ENCODE measurements around the gene AP4B1.

Gene AP4B1

DNA sequence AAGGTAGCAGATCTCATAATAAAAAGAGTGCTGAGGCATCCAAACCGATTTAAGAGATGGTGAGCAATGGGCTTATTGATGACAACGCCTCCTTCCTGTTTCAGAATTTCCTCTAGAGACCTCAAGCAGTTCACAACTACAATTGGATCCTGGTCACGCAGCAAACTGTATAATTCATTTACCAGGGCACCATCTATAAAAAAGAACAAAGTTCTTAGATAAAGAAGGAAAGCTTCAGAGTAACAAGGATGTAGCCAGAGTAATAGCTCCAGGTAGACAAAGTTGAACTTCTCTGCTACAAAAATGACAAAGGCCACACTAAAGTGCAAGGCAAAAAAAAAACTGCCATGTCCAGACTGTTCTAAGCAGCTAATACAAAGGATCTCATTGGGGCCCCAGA is 3.4 kb downstream of the AP4B1 start:
- no peak for DNase-seq (ENCODE audit: low spot score)
- Histone ChIP-seq H3K4ac (ENCODE audit: low read length) (no peak overlapping the region), H2BK12ac (ENCODE audit: low read length) (no peak overlapping the region), H3K23ac (ENCODE audit: low read depth, low read length, poor library complexity) (no peak overlapping the region), H3K4me2 (ENCODE audit: insufficient read depth, low read length, poor library complexity, severe bottlenecking) (no peak overlapping the region), H3K14ac (ENCODE audit: low read length) (no peak overlapping the region), H2BK120ac (ENCODE audit: low read depth, low read length) (no peak overlapping the region), H3K79me1 (ENCODE audit: low read depth, low read length) (peaks cover 4% of the 10 kb centered on the region), H3K18ac (ENCODE audit: low read length) (no peak overlapping the region), H3K9me3 (replicated peaks in 1 of 2; ENCODE audit: control insufficient read depth in 2 of 2, insufficient read depth in 1 of 2, low read depth in 1 of 2, low read length in 2 of 2) (no peaks in the 10 kb centered on the region), H2BK5ac (ENCODE audit: low read length) (no peak overlapping the region), H4K8ac (ENCODE audit: low read depth, low read length) (no peak overlapping the region), H3K36me3 (replicated peaks in 1 of 2; ENCODE audit: control insufficient read depth in 2 of 2, insufficient read depth in 2 of 2, low read length in 2 of 2) (peaks cover 6 to 55% of the 10 kb centered on the region in 2 donors), H2AK5ac (ENCODE audit: low read depth, low read length) (no peak overlapping the region), H3K4me1 (ENCODE audit: control insufficient read depth in 2 of 2, insufficient read depth in 1 of 2, low read depth in 1 of 2, low read length in 2 of 2) (peaks cover 2 to 6% of the 10 kb centered on the region in 2 donors), H3K4me3 (ENCODE audit: low read length in 2 of 2) (no peak overlapping the region), H3K9ac (ENCODE audit: low read depth, low read length, poor library complexity) (no peak overlapping the region), H2BK15ac (ENCODE audit: low read length) (no peak overlapping the region), H3K27me3 (ENCODE audit: control insufficient read depth in 3 of 3, insufficient read depth in 3 of 3, low read depth in 1 of 3, low read length in 3 of 3) (no peaks in the 10 kb centered on the region), H4K91ac (ENCODE audit: low read depth, low read length, poor library complexity) (no peak overlapping the region), H2AFZ (ENCODE audit: low read length) (no peak overlapping the region), H3K27ac (replicated peaks; ENCODE audit: low read length) (no peak overlapping the region)
- WGBS, 2 donors (ENCODE audit: extremely low coverage in 2 of 2, insufficient read length in 2 of 2, insufficient replicate concordance in 1 of 2): no CpG with 5 or more reads among the region's 3 CpGs

DNA sequence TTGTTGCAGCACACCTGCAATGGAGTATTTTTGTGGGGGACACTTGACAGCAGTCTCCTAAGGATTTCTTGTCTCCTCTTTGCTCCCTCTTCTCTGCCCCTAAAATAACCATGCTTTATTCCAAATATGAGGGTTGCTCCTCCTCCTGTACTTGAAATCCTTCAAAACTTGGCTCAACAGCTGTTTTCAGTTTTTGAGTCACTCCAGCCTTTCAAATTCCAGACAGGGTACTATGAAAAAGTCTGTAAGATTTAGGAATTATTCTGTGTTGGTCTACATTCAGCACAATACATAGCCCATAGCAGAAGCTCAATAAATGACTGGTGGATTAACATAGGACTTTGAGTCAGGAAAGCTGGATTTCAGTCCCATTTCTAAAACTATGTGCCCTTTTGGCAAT is 5.5 kb downstream of the AP4B1 start:
- H2AFZ ChIP-seq (ENCODE audit: low read length): no peak overlapping the region
- H4K91ac ChIP-seq (ENCODE audit: low read depth, low read length, poor library complexity): no peak overlapping the region
- no peak overlapping the region for H3K18ac ChIP-seq (ENCODE audit: low read length)
- H3K79me1 ChIP-seq (ENCODE audit: low read depth, low read length): peaks cover 1% of the 10 kb centered on the region
- H3K4me2 ChIP-seq (ENCODE audit: insufficient read depth, low read length, poor library complexity, severe bottlenecking): no peak overlapping the region
- no peak overlapping the region for H2BK12ac ChIP-seq (ENCODE audit: low read length)
- no peak overlapping the region for H3K27ac ChIP-seq (replicated peaks; ENCODE audit: low read length)
- H3K23ac ChIP-seq (ENCODE audit: low read depth, low read length, poor library complexity): no peak overlapping the region
- H3K9ac ChIP-seq (ENCODE audit: low read depth, low read length, poor library complexity): no peak overlapping the region
- H3K14ac ChIP-seq (ENCODE audit: low read length): no peak overlapping the region
- H4K8ac ChIP-seq (ENCODE audit: low read depth, low read length): no peak overlapping the region
- H3K36me3 ChIP-seq (replicated peaks in 1 of 2; ENCODE audit: control insufficient read depth in 2 of 2, insufficient read depth in 2 of 2, low read length in 2 of 2): peaks cover 6 to 74% of the 10 kb centered on the region in 2 donors
- no peak for DNase-seq (ENCODE audit: low spot score)
- peaks cover 2 to 4% of the 10 kb centered on the region in 2 donors for H3K4me1 ChIP-seq (ENCODE audit: control insufficient read depth in 2 of 2, insufficient read depth in 1 of 2, low read depth in 1 of 2, low read length in 2 of 2)
- no peaks in the 10 kb centered on the region for H3K9me3 ChIP-seq (replicated peaks in 1 of 2; ENCODE audit: control insufficient read depth in 2 of 2, insufficient read depth in 1 of 2, low read depth in 1 of 2, low read length in 2 of 2)
- no peak overlapping the region for H3K4ac ChIP-seq (ENCODE audit: low read length)
- no peak overlapping the region for H3K4me3 ChIP-seq (ENCODE audit: low read length in 2 of 2)
- H2AK5ac ChIP-seq (ENCODE audit: low read depth, low read length): no peak overlapping the region
- H3K27me3 ChIP-seq (ENCODE audit: control insufficient read depth in 3 of 3, insufficient read depth in 3 of 3, low read depth in 1 of 3, low read length in 3 of 3): no peaks in the 10 kb centered on the region
- H2BK15ac ChIP-seq (ENCODE audit: low read length): no peak overlapping the region
- no peak overlapping the region for H2BK5ac ChIP-seq (ENCODE audit: low read length)
- H2BK120ac ChIP-seq (ENCODE audit: low read depth, low read length): no peak overlapping the region

DNA sequence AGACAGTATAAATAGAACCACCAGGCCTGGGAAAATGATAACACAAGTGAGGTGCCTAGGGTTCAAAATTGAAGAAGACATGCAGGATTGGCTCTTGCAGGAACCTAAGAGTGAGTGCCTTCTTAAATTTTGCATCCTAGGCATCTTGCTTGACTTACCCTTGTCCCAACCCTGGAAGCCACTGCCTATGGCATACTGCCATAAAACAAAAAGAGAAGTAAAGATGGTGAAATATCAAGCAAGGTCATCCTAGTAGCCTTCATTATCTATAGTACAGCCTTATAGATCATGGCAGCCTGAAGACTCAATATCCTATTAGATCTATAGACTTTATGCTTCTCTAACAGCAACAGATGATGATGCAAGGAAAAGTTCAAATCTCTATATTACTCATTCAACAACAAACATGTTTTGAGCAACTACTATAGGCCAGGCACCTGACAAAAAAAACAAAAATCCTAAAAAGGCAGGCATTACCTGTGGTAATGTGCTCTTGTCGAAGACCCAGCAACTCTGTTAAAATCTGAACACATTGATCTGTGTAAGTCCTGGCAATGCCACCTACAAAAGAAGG is 6.3 kb downstream of the AP4B1 start:
- no CpG with 5 or more reads among the region's 1 CpG for WGBS, 2 donors (ENCODE audit: extremely low coverage in 2 of 2, insufficient read length in 2 of 2, insufficient replicate concordance in 1 of 2)
- Histone ChIP-seq H2BK5ac (ENCODE audit: low read length) (no peak overlapping the region), H3K4ac (ENCODE audit: low read length) (no peak overlapping the region), H3K4me2 (ENCODE audit: insufficient read depth, low read length, poor library complexity, severe bottlenecking) (no peak overlapping the region), H2AK5ac (ENCODE audit: low read depth, low read length) (no peak overlapping the region), H3K9ac (ENCODE audit: low read depth, low read length, poor library complexity) (no peak overlapping the region), H3K27ac (replicated peaks; ENCODE audit: low read length) (no peak overlapping the region), H3K23ac (ENCODE audit: low read depth, low read length, poor library complexity) (no peak overlapping the region), H3K14ac (ENCODE audit: low read length) (no peak overlapping the region), H3K79me1 (ENCODE audit: low read depth, low read length) (peaks cover 1% of the 10 kb centered on the region), H3K9me3 (replicated peaks in 1 of 2; ENCODE audit: control insufficient read depth in 2 of 2, insufficient read depth in 1 of 2, low read depth in 1 of 2, low read length in 2 of 2) (no peaks in the 10 kb centered on the region), H4K8ac (ENCODE audit: low read depth, low read length) (no peak overlapping the region), H3K4me3 (ENCODE audit: low read length in 2 of 2) (no peak overlapping the region), H4K91ac (ENCODE audit: low read depth, low read length, poor library complexity) (no peak overlapping the region), H2BK12ac (ENCODE audit: low read length) (no peak overlapping the region), H2AFZ (ENCODE audit: low read length) (no peak overlapping the region), H3K18ac (ENCODE audit: low read length) (no peak overlapping the region), H3K27me3 (ENCODE audit: control insufficient read depth in 3 of 3, insufficient read depth in 3 of 3, low read depth in 1 of 3, low read length in 3 of 3) (no peaks in the 10 kb centered on the region), H3K36me3 (replicated peaks in 1 of 2; ENCODE audit: control insufficient read depth in 2 of 2, insufficient read depth in 2 of 2, low read length in 2 of 2) (peaks cover 6 to 77% of the 10 kb centered on the region in 2 donors), H2BK15ac (ENCODE audit: low read length) (no peak overlapping the region), H2BK120ac (ENCODE audit: low read depth, low read length) (no peak overlapping the region), H3K4me1 (ENCODE audit: control insufficient read depth in 2 of 2, insufficient read depth in 1 of 2, low read depth in 1 of 2, low read length in 2 of 2) (no peaks in the 10 kb centered on the region)
- DNase-seq (ENCODE audit: low spot score): no peak

DNA sequence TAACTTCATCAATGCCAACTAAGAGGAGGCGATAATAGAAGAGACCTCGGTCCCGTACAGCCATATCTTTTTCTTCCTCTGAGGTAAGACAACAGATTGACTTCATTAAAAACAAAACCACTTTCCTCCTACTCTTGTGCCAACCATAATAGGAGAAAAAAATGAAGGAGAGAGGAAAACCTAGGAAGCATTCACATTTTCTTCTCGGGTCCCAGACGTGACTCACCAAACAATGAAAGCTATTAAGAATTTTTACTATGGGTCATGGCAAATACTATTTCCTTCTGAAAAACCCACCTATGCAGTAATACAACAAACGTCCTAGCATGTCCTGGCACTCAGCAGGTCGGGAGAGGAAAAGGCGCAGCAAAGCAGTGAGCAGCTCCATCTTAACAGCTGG is 8.6 kb downstream of the AP4B1 start:
- Histone ChIP-seq H3K4me2 (ENCODE audit: insufficient read depth, low read length, poor library complexity, severe bottlenecking) (no peak overlapping the region), H2AK5ac (ENCODE audit: low read depth, low read length) (no peak overlapping the region), H3K4me3 (ENCODE audit: low read length in 2 of 2) (no peak overlapping the region), H2BK120ac (ENCODE audit: low read depth, low read length) (no peak overlapping the region), H3K4ac (ENCODE audit: low read length) (no peak overlapping the region), H4K91ac (ENCODE audit: low read depth, low read length, poor library complexity) (no peak overlapping the region), H3K27me3 (ENCODE audit: control insufficient read depth in 3 of 3, insufficient read depth in 3 of 3, low read depth in 1 of 3, low read length in 3 of 3) (no peaks in the 10 kb centered on the region), H3K4me1 (ENCODE audit: control insufficient read depth in 2 of 2, insufficient read depth in 1 of 2, low read depth in 1 of 2, low read length in 2 of 2) (no peaks in the 10 kb centered on the region), H3K79me1 (ENCODE audit: low read depth, low read length) (no peaks in the 10 kb centered on the region), H2BK5ac (ENCODE audit: low read length) (no peak overlapping the region), H3K9me3 (replicated peaks in 1 of 2; ENCODE audit: control insufficient read depth in 2 of 2, insufficient read depth in 1 of 2, low read depth in 1 of 2, low read length in 2 of 2) (no peaks in the 10 kb centered on the region), H4K8ac (ENCODE audit: low read depth, low read length) (no peak overlapping the region), H3K27ac (replicated peaks; ENCODE audit: low read length) (no peak overlapping the region), H3K14ac (ENCODE audit: low read length) (no peak overlapping the region), H2BK12ac (ENCODE audit: low read length) (no peak overlapping the region), H2AFZ (ENCODE audit: low read length) (no peak overlapping the region), H3K36me3 (replicated peaks in 1 of 2; ENCODE audit: control insufficient read depth in 2 of 2, insufficient read depth in 2 of 2, low read length in 2 of 2) (peaks cover 4 to 60% of the 10 kb centered on the region in 2 donors), H3K18ac (ENCODE audit: low read length) (no peak overlapping the region), H3K23ac (ENCODE audit: low read depth, low read length, poor library complexity) (no peak overlapping the region), H3K9ac (ENCODE audit: low read depth, low read length, poor library complexity) (no peak overlapping the region), H2BK15ac (ENCODE audit: low read length) (no peak overlapping the region)
- WGBS, 2 donors (ENCODE audit: extremely low coverage in 2 of 2, insufficient read length in 2 of 2, insufficient replicate concordance in 1 of 2): no CpG with 5 or more reads among the region's 8 CpGs
- DNase-seq (ENCODE audit: low spot score): no peak

All from neuronal stem cell (in vitro differentiated cells).